ENCODE measurements around the gene TSPEAR.

DNA sequence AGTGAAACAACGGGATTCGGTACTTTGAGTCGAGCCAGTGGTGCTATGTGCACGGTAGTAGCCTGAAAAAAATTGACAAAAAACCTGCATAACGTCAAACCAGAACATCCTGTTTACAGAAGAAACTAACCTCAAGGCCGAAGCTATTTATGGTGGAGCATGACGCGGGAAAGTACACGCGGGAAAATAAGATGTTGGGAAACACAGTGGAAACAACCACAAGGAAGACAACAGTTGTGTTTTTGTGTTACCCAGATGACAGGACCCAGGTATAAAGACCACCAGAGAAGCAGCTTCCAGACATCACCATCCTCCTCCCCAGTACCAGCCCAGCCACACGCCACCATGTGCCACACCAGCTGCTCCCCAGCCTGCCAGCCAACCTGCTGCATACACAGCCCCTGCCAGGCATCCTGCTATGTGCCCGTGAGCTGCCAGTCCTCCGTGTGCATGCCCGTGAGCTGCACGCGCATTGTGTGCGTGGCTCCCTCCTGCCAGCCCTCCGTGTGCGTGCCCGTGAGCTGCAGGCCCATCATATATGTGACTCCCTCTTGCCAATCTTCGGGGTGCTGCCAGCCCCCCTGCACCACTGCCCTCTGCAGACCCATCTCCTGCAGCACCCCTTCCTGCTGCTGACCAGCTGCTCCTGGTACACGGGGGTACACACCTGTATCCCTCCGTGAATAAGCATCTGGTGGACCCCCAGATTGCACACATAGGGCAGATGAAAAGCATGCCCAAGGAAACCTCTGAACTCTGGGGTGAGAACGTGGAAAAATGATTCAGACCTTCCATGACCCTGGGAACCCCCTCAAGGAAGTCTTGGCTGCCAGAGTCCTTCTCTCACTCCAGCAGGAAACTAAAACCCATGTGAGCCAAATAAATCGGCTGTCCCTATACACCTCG, 53.5 kb downstream of the TSPEAR start, which contains the start of gene KRTAP12-3:
- no peak for TF ChIP-seq POLR2AphosphoS5 (IDR thresholded peaks at IDR 0.05)
- TF ChIP-seq, protein P1, sequence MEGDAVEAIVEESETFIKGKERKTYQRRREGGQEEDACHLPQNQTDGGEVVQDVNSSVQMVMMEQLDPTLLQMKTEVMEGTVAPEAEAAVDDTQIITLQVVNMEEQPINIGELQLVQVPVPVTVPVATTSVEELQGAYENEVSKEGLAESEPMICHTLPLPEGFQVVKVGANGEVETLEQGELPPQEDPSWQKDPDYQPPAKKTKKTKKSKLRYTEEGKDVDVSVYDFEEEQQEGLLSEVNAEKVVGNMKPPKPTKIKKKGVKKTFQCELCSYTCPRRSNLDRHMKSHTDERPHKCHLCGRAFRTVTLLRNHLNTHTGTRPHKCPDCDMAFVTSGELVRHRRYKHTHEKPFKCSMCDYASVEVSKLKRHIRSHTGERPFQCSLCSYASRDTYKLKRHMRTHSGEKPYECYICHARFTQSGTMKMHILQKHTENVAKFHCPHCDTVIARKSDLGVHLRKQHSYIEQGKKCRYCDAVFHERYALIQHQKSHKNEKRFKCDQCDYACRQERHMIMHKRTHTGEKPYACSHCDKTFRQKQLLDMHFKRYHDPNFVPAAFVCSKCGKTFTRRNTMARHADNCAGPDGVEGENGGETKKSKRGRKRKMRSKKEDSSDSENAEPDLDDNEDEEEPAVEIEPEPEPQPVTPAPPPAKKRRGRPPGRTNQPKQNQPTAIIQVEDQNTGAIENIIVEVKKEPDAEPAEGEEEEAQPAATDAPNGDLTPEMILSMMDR (IDR thresholded peaks at IDR 0.05), result no peak
